Measurements from ENCODE around the gene EHBP1L1.

The EHBP1L1 gene

GRCh38 chr11:65575568-65576231 lies at the start of gene EHBP1L1:
TSS of gene EHBP1L1 (plus strand) at chr11:65576053. CDS start at chr11:65576303, 250 bp downstream.
- Mint-ChIP-seq H3K9me3 (no peaks in the 10 kb centered on the region), H3K36me3 (ENCODE audit: low read depth) (no peaks in the 10 kb centered on the region), H3K4me3 (peak within 1 kb of the TSS; percentile 79), H3K27me3 (ENCODE audit: low read depth, poor library complexity) (peaks cover 15% of the 10 kb centered on the region), H3K27ac (no peak within 1 kb of the TSS), H3K4me1 (peaks cover 64% of the 10 kb centered on the region)
- no peak for TF ChIP-seq CTCF (IDR thresholded peaks at IDR 0.05)
- DNase-seq: peak; percentile 77

GRCh38 chr11:65526744-65527143 lies 49.1 kb upstream of the EHBP1L1 start:
- no peak for DNase-seq
- no peak for TF ChIP-seq CTCF (IDR thresholded peaks at IDR 0.05)
- Mint-ChIP-seq H3K27ac (peak overlapping the region; percentile 22), H3K4me1 (peaks cover 65% of the 10 kb centered on the region), H3K9me3 (no peaks in the 10 kb centered on the region), H3K36me3 (ENCODE audit: low read depth) (peaks cover 25% of the 10 kb centered on the region), H3K4me3 (peak overlapping the region; percentile 86), H3K27me3 (ENCODE audit: low read depth, poor library complexity) (no peaks in the 10 kb centered on the region)

GRCh38 chr11:65528819-65529350 lies 47.0 kb upstream of the EHBP1L1 start:
- no peak for TF ChIP-seq CTCF (IDR thresholded peaks at IDR 0.05)
- Mint-ChIP-seq H3K4me3 (no peak overlapping the region), H3K27me3 (ENCODE audit: low read depth, poor library complexity) (no peaks in the 10 kb centered on the region), H3K27ac (peak overlapping the region; percentile 73), H3K9me3 (no peaks in the 10 kb centered on the region), H3K36me3 (ENCODE audit: low read depth) (peaks cover 27% of the 10 kb centered on the region), H3K4me1 (peaks cover 43% of the 10 kb centered on the region)
- DNase-seq: no peak

- H3K27ac Mint-ChIP-seq: no peak overlapping the region
- H3K27me3 Mint-ChIP-seq (ENCODE audit: low read depth, poor library complexity): no peaks in the 10 kb centered on the region
- no peaks in the 10 kb centered on the region for H3K9me3 Mint-ChIP-seq
- peaks cover 36% of the 10 kb centered on the region for H3K4me1 Mint-ChIP-seq
- DNase-seq: no peak
- no peak overlapping the region for H3K4me3 Mint-ChIP-seq
- peaks cover 31% of the 10 kb centered on the region for H3K36me3 Mint-ChIP-seq (ENCODE audit: low read depth)
- no peak for TF ChIP-seq CTCF (IDR thresholded peaks at IDR 0.05)
Observed at GRCh38 chr11:65529475-65530156, 46.2 kb upstream of the EHBP1L1 start.

- no peaks in the 10 kb centered on the region for H3K9me3 Mint-ChIP-seq
Observed at GRCh38 chr11:65530157-65530496, 45.7 kb upstream of the EHBP1L1 start.

More at GRCh38 chr11:65530157-65530496, 45.7 kb upstream of the EHBP1L1 start:
- no peak for DNase-seq
- H3K4me1 Mint-ChIP-seq: peaks cover 35% of the 10 kb centered on the region
- no peak for TF ChIP-seq CTCF (IDR thresholded peaks at IDR 0.05)
- no peak overlapping the region for H3K27ac Mint-ChIP-seq
- no peaks in the 10 kb centered on the region for H3K27me3 Mint-ChIP-seq (ENCODE audit: low read depth, poor library complexity)
- H3K4me3 Mint-ChIP-seq: no peak overlapping the region
- peaks cover 34% of the 10 kb centered on the region for H3K36me3 Mint-ChIP-seq (ENCODE audit: low read depth)

All from nephron progenitor cell (in vitro differentiated cells).